GM18858 (cell line): ENCODE measurements around the gene LIF.
"Not testable (repeated sequence)": the region's sequence is repeated elsewhere in the genome, so short reads cannot be mapped to it uniquely, and the experiment has no call there.

Experiments used
- ATAC-seq: cut with Tn5 transposase; IDR thresholded peaks from one replicate; pipeline ENCODE4 v1.9.1; 2021; ENCODE audit not compliant: unreplicated experiment

LIF gene

DNA sequence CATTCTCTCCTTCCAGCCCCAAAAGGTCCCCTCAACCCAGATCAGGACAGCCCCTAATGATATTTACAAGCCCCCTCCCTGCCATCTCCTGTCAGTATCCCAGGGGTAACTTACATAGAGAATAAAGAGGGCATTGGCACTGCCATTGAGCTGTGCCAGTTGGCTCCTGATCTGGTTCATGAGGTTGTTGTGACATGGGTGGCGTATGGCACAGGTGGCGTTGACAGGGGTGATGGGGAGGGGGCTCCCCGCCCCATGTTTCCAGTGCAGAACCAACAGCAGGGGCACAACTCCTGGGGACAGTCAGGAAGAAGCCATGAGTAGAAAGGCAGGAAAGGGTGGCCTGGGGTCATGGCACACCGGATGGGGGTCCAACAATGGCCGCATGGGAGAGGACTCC lies 1.9 kb downstream of the LIF start:
- no peak for ATAC-seq

DNA sequence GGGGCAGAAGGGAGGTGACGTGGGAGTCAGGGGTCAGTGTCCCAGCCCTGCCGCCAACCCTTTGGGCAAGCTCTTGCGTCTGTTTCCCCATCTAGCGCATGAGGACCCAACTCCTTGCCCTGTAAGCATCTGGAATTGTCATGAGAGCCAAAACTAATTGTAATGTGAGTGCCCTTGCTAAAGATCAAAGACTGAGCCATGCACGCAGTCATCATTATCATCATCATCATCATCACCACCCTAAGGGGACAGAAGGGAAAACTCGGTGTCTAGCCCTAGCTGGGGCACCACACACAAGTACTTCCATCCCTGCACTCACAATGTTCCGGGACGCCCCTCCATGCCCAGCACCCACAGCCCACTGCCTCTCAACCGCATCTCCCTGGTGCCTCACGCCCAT lies 2.5 kb downstream of the LIF start:
- ATAC-seq = no peak

DNA sequence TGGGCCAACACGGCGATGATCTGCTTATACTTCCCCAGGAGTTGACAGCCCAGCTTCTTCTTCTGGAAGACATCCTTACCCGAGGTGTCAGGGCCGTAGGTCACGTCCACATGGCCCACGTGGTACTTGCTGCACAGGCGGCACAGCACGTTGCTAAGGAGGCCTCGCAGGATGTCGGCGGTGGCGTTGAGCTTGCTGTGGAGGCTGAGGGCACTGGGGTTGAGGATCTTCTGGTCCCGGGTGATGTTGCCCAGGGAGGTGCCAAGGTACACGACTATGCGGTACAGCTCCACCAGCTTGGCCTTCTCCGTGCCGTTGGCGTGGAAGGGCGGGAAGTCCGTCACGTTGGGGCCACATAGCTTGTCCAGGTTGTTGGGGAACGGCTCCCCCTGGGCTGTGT lies 2.9 kb downstream of the LIF start:
- ATAC-seq = no peak

DNA sequence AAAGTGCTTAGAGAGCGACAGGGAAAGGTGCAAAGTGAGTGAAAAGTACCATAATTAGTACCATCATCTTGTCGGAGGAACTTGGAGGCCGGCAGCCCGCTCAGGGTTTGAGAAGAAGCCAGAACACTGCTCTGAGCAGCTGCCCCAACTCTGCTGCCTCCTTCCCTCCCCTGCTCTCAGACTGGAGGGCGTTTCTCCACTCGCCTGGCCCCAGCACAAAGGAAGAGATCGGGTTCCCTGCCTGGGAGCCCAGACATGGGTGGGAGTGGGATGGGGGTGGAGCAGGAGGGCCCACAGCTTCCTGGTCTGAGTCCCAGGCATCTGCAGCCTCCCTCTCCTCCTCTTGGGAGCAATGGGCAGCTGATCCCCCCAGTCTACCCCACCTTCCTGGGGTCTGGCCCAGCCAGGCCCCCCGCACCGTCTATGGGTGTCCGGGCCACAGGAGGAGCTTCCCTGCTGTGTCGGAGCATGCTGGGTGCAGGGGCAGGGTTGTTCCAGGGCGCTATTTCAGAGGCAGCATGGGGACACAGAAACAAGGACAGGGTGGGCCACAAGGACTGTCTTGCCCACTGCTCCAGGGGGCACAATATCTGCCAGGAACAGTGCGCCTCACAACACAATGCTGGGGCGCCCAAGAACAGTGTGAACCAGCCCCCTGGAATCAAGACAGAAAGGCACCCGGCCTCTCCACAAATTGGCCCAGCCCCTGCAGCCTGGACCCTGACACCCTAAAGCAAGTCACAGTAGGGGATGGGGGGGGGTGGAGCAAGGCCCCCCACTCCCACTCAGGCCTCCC lies 4.8 kb downstream of the LIF start:
- no peak for ATAC-seq

DNA sequence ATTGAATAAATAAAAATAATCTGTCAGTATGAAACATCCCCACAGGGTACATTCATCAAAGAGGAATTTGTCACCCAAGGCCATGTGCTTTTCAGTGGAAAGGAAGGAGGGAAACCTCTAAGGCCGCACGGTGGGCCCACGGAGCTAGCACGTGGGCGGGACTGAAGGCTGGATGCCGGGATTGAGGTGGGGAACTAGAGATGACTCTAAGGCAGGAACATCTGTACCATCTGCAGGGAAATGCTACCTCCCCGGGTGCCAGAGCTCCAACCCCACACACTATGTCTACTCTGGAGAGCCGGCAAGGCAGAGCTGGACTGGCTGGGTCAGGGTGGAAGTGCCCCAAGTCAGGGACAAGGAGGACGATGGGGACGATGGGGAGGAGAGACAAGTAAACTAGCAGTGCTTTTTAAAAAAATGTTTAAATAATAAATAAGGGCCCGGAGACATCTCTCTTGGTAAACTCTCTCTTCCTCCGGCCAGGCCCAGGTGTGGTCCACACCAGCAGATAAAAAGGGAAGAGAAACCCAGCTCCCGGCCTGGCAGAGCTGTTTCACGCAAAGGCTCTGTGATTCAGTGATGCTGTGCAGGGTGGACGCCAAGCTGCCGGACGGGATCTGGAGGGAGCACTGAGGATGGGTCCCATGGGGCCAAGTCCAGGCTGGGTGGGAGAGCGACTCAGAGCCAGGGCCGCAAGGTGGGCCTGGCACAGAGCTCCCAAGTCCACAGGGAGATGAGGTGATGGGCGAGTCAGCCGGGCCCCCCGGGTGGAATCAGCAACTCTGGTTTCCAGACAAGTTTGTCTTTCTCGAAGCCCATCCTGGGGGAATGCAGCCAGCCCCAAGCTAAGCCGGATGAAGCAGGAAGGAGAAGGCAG lies 5.8 kb downstream of the LIF start:
- no peak for ATAC-seq

DNA sequence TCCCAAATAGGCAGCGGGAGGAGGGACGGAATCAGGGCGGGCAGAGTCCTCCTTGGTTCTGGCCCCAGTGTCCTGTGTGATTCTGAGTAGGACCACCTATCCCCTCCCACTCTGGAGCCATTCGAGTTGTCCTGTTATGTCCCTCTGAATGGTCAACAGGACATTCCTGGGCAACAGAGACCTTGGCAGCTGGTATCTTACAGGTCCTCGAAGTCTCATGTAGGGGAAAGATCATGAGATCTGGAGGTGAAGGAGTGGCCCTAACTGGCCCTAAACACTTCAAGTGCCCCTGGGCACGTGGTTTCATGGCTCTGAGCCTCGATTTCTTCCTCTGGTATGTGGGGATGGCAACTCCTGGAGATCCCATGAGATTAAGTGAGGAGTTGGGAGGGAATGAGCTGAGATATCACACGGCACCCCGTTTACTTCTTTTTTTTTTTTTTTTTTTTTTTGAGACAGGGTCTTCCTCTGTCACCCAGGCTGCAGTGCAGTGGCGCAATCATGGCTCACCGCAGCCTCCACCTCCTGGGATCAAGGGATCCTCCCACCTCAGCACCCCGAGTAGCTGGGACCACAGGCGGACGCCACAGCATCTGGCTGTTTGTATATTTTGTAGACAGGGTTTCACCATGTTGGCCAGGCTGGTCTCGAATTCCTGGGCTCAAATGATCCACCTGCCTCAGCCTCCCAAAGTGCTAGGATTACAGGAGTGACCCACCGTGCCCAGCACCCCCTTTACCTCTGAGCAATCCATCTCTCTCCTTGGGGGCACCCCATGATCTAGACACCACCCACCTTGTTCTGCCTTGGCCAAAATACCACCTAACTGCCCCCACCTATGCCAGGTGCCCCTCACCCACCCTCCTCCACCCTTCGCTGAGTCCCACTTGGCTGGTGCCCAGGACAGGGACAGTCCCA lies 6.8 kb downstream of the LIF start:
- ATAC-seq = no peak

DNA sequence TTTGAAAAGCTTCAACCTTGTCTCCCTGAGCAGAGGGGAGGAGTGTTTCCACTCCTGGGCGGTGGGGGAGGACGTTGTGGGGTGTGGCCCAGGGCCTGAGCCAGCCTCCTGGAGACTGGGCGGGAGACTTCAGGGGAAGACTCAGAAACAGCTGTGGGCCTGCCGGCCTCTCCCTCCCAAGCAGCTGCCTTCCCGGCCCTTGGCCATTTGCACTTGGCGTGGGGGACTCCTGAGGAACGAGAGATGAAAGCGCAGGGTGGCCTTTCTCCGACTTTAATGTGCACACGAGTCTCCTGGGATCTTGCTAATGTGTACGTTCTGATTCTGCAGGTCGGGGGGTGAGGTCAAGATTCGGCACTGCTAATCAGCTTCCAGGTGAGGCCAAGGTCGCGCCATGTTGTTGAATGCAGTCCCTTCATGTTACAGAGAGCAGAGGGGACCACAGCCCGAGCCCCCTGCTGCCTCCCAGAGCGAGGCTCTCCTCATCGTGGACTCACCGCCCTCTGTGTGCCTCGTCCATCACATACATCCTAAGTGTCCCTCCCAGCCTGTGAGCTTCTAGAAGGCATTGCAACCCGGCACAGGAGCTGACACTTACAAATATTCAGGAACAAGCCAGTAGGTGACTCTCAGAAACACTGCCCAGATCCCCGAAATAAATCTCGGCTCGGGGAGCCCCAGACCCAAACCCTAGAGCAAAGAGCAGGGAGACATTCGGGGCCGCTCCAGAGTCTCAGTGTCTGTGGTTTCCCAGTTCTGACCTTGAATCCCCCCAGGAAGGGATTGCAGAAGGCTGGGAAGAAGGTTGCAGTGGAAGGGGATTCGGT lies 7.7 kb downstream of the LIF start:
- ATAC-seq = no peak

DNA sequence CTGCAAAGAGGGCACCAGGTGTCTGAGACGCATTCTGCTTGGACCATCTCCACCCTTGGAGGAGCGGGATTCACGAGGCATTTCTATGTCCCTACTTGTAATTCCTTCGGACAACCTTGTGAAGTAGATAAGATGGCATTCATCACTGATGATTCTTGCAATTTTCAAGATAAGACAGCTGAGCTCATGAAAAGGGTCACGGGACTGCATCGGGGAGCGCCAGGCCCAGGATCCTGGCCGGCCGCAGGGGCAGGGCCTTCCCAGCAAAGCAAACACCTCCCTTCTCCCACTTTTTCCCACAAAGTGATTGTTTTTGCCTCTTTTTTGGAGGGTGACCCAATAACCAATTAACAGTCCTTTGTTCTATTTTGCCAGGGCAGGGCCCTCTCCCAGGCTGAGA lies 8.4 kb downstream of the LIF start:
- ATAC-seq = no peak

DNA sequence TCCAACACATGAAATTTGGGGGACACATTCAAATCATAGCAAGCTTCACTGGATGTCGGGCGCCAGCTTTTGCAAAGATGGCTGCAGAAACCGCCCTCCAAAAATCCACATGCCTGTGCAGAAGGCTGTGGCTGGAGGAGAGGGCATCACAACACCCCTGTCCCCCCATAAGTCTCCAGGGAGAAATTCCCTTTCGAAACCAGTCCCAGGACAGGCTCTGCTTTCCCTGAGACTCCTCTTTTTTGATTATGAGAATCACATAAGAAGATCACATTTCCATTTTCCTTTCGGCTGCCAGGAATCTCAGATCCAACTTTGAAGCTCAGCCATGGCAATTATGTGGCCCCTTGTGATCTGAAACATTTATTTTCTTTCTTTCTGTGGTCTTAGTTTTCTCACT lies 9.7 kb downstream of the LIF start:
- no peak for ATAC-seq

DNA sequence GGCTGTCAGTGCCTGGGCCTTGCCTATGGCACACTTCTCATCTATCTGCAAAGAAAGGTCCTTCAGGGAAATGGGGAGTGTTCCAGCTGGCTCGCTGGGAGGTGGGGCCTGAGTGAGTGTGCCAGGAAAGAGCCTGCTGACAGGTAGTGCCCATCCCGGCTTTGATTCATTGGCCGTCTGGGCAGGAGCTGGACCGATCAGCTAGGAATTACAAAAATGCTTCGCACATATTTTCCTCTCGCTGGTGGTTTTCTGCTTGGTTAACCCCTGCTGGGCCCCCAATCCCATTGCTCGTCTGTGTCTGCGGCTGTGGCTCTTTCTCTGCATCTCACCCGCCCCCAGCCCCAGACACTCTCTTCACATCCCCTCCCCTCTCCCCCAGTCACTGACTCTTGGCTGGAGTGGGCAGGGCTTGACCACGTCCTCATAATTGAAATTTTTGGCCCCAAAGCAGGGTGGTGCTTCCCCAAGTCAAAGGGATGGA lies 10.8 kb downstream of the LIF start:
- ATAC-seq = no peak

DNA sequence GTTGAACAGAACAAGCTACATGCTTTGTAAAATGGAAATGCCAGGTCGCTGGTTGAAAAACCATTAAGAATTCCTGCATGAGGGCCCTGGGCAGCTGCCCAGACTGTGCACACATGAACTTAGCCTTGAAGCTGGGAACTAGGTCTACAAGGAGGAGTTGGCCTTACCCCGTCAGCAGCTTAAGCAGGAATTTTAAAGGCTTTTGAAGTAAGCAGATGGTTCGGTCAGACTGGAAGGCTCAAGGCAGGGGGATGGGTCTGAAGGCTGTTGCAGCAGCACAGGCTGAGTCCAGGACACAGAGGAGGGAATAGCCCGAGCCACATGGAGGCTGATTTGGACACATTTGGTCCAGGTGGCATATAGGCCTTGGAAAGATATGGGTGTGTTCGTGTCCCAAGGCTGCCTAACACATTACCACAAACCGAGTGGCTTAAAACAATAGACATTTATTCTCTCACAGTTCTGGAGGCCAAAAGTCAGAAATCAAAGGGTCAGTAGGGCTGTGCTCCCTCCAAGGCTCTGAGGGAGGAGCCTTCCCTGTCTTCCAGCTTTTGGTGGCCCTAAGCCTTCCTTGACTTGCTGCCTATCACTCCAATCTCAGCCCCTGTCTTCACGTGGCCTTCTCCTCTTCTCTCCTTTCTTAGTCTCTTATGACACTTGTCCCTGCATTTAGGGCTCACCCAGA lies 11.6 kb downstream of the LIF start:
- no peak for ATAC-seq

DNA sequence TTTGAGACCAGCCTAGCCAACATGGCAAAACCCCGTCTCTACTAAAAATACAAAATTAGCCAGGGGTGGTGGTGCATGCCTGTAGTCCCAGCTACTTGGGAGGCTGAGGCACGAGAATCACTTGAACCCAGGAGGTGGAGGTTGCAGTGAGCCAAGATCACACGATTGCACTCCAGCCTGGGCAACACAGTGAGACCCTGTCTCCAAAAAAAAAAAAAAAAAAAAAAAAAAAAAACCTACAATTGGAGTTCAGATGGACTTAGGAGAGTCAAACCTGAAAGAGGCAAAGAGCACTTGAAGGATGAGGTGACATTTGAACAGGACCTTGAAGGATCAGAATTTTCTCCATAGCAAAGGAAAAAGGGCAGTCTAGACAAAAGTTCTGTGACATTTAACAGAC lies 12.2 kb downstream of the LIF start:
- ATAC-seq = not testable (repeated sequence)

DNA sequence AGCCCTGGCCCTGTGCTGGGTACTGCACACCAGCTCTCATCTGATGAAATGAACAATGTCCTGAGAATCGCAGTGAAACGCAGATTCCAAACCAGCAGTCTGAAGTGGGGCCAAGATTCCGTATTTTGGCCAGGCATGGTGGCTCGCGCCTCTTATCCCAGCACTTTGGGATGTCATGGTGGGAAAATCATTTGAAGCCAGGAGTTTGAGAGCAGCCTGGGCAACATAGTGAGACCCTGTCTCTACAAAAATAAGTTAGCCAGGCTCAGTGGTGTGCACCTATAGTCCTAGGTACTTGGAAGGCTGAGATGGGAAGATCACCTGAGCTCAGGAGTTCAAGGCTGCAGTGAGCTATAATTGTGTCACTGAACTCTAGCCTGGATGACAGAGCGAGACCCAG lies 13.0 kb downstream of the LIF start:
- no peak for ATAC-seq

DNA sequence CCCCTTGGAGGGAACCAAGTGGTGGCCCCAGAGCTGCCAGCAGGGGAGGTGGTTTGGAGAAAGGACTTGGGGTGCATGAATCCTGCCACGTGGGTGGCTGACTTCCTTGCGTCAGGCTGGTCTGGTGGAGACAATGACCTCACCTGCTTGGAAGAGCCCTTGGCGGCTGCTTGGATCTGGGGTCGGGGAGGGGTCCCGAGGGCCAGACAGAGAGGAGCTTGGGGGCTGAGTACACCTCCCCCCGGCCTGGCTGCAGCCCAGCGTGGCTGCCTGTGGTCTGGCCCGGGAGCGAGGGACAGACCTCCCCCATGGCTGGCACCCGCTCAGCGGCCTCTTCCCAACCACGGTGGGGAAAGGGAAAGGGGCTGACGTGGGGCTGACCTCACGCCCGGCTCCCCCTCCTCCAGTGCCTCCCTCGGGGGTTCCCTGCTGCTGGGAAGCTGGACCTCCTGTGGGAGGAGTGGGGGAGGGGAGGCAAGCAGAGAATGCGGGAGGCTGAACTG lies 13.8 kb downstream of the LIF start:
- no peak for ATAC-seq

DNA sequence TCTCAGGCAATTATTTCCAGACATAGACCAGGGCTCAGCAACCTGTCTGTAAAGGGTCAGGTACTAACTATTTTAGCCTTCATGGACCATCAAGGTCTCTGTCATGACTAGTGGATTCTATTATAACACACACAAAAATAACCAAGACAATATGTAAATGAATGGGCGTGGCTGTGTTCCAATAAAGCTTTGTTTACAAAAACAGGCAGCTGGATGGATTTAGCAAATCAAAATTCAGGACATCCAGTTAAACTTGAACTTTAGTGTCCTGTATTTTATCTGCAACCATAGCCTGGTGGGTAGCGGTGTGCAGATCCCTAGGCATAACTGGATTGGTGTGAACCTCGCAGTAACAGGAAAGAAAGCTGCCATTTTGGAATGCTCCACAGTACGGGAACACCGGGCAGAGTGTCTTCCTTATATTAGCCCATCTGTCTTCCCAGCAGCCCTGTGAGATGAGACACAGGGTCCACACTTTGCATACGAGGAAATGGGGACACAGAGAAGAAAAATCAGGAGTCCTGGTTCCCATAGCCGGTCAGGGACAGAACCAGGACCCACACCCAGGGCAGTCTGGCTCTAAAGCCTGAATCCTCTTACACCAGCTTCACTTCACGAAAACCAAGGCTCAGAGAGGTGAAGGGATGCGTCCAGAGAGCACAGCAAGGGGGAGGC lies 15.6 kb downstream of the LIF start:
- no peak for ATAC-seq

DNA sequence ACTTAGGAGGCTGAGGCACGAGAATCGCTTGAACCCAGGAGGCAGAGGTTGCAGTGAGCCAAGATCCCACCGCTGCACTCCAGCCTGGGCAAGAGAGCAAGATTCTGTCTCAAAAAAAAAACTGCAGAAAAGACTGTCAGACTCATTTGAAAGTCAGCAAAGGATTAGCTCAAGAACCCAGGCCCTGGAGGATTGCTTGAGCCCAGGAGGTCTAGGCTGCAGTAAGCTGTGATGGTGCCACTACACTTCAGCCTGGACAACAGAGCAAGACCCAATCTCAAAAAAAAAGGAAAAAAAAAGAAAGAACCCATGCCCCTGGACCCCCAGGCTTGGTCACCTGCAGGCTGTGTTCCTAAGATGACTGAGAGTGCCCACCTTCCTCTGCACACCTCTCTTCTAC lies 16.2 kb downstream of the LIF start:
- no peak for ATAC-seq

DNA sequence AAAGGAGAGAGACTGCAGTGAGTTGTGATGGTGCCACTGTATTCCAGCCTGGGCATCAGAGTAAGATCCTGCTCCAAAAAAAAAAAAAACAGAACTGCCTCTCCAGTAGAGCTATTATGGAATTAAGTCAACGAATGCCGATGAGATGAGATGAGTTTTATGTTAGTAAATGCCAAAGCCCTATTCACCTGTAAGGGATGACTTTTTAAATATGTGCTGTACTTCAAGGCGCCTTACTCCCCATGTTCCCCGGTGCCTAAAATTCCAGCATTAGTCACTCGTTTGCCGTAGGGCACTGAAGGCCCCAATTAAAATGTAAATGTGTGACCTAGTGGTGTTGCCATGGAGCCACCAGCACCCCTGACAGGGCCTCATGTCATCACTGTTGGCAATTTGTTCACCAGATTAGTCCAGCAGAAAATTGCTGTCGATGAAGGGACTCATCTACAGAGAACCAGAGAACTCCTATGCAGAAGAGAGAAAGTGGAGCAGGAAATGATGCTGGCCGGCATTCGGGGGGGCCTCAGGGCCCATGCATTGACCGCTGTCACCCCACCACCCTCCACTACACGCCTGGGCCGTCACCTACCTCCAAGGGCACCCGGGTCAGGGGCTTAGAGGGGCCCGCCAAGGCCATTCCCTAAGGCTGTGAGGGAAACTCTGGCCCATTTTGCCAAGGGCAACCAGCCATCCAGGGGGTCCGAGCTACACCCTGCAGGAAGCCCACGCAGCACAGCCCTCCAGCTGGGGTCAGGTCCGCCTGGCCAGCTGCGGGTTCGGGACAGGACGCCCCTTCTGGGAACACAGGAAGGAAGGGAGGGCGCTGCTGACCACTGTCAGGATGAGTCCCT lies 17.8 kb downstream of the LIF start:
- no peak for ATAC-seq
